ENCODE measurements around the gene COG5. TPM values are rescaled to one million over a fixed set of nuclear protein-coding genes. Genes with fewer than 3 reads are reported as not detected.

The COG5 gene
- total RNA-seq, 1 donor from 2014 or later: 44.7 TPM

GRCh38 chr7:107269790-107270189, 293.9 kb downstream of the COG5 start:
- peaks cover 11% of the 10 kb centered on the region for H3K36me3 Mint-ChIP-seq (ENCODE audit: unreplicated experiment)
- no peaks in the 10 kb centered on the region for H3K9me3 Mint-ChIP-seq (ENCODE audit: unreplicated experiment)
- no peaks in the 10 kb centered on the region for H3K4me1 Mint-ChIP-seq (ENCODE audit: unreplicated experiment)
- TF ChIP-seq, protein P1, sequence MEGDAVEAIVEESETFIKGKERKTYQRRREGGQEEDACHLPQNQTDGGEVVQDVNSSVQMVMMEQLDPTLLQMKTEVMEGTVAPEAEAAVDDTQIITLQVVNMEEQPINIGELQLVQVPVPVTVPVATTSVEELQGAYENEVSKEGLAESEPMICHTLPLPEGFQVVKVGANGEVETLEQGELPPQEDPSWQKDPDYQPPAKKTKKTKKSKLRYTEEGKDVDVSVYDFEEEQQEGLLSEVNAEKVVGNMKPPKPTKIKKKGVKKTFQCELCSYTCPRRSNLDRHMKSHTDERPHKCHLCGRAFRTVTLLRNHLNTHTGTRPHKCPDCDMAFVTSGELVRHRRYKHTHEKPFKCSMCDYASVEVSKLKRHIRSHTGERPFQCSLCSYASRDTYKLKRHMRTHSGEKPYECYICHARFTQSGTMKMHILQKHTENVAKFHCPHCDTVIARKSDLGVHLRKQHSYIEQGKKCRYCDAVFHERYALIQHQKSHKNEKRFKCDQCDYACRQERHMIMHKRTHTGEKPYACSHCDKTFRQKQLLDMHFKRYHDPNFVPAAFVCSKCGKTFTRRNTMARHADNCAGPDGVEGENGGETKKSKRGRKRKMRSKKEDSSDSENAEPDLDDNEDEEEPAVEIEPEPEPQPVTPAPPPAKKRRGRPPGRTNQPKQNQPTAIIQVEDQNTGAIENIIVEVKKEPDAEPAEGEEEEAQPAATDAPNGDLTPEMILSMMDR (IDR thresholded peaks at IDR 0.05): no peak
- no peak overlapping the region for H3K27ac Mint-ChIP-seq (ENCODE audit: unreplicated experiment)
- DNase-seq (ENCODE audit: extremely low spot score, unreplicated experiment): no peak
- no peak overlapping the region for H3K4me3 Mint-ChIP-seq (ENCODE audit: unreplicated experiment)
- no peaks in the 10 kb centered on the region for H3K27me3 Mint-ChIP-seq (ENCODE audit: unreplicated experiment)

- H3K27me3 Mint-ChIP-seq (ENCODE audit: unreplicated experiment): no peaks in the 10 kb centered on the region
- H3K27ac Mint-ChIP-seq (ENCODE audit: unreplicated experiment): no peak overlapping the region
- no peaks in the 10 kb centered on the region for H3K9me3 Mint-ChIP-seq (ENCODE audit: unreplicated experiment)
- H3K36me3 Mint-ChIP-seq (ENCODE audit: unreplicated experiment): peaks cover 10% of the 10 kb centered on the region
- TF ChIP-seq, protein P1 (IDR thresholded peaks at IDR 0.05): no peak
- H3K4me3 Mint-ChIP-seq (ENCODE audit: unreplicated experiment): no peak overlapping the region
- no peaks in the 10 kb centered on the region for H3K4me1 Mint-ChIP-seq (ENCODE audit: unreplicated experiment)
- no peak for DNase-seq (ENCODE audit: extremely low spot score, unreplicated experiment)
Observed at GRCh38 chr7:107268594-107268993, 295.1 kb downstream of the COG5 start.

DNA sequence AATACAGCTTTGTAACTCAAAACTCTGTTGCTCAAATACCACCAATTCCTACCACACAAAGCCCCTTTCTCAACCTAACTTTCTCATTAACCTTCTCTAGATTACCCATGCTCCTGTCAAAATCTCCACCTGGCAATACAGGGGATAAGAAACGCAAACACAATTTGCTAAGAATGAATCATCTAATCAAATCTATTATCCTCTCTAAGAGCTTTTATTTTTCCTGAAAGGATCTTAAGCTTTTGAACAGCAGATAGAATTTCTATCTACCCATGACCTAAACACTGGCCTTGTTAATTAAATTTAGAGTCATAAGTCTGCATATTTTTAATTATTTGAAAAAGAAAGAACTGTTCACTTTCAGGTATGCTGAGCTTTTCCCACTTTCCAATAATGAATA, 296.6 kb downstream of the COG5 start:
- TF ChIP-seq, protein P1 (IDR thresholded peaks at IDR 0.05): no peak
- Mint-ChIP-seq H3K27ac (ENCODE audit: unreplicated experiment) (no peak overlapping the region), H3K36me3 (ENCODE audit: unreplicated experiment) (peaks cover 8% of the 10 kb centered on the region), H3K9me3 (ENCODE audit: unreplicated experiment) (no peaks in the 10 kb centered on the region), H3K4me1 (ENCODE audit: unreplicated experiment) (no peaks in the 10 kb centered on the region), H3K4me3 (ENCODE audit: unreplicated experiment) (no peak overlapping the region), H3K27me3 (ENCODE audit: unreplicated experiment) (no peaks in the 10 kb centered on the region)
- DNase-seq (ENCODE audit: extremely low spot score, unreplicated experiment): no peak

DNA sequence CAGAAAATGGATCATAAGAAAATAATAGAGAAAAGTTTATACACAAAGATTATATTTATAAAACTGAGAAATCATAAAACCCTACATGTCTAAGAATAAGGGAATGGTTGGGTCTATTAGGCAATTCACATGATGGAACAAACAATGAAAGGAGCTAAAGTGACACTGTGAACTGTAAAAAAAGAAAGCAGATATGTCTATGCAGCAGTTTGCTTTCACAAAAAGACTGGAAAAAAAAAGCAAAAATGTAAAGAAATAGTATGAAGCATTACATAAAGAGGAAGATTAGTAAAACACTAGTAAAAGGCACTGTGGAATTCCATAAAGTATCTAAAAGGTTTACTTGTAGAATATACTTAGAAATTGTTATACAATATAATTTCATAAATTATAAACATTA, 299.0 kb downstream of the COG5 start:
- H3K36me3 Mint-ChIP-seq (ENCODE audit: unreplicated experiment): peaks cover 13% of the 10 kb centered on the region
- no peak for DNase-seq (ENCODE audit: extremely low spot score, unreplicated experiment)
- TF ChIP-seq, protein P1 (IDR thresholded peaks at IDR 0.05): no peak
- no peak overlapping the region for H3K27ac Mint-ChIP-seq (ENCODE audit: unreplicated experiment)
- no peak overlapping the region for H3K4me3 Mint-ChIP-seq (ENCODE audit: unreplicated experiment)
- H3K9me3 Mint-ChIP-seq (ENCODE audit: unreplicated experiment): no peaks in the 10 kb centered on the region
- no peaks in the 10 kb centered on the region for H3K4me1 Mint-ChIP-seq (ENCODE audit: unreplicated experiment)
- H3K27me3 Mint-ChIP-seq (ENCODE audit: unreplicated experiment): no peaks in the 10 kb centered on the region

- Mint-ChIP-seq H3K4me1 (ENCODE audit: unreplicated experiment) (no peaks in the 10 kb centered on the region), H3K27ac (ENCODE audit: unreplicated experiment) (no peak overlapping the region), H3K4me3 (ENCODE audit: unreplicated experiment) (no peak overlapping the region), H3K27me3 (ENCODE audit: unreplicated experiment) (no peaks in the 10 kb centered on the region), H3K9me3 (ENCODE audit: unreplicated experiment) (no peaks in the 10 kb centered on the region), H3K36me3 (ENCODE audit: unreplicated experiment) (peaks cover 14% of the 10 kb centered on the region)
- TF ChIP-seq, protein P1 (IDR thresholded peaks at IDR 0.05): no peak
- DNase-seq (ENCODE audit: extremely low spot score, unreplicated experiment): no peak
Observed at GRCh38 chr7:107262857-107263256, 300.9 kb downstream of the COG5 start.
